Measurements from ENCODE around the gene GAS2L2. TPM values are rescaled to one million over a fixed set of nuclear protein-coding genes. Genes with fewer than 3 reads are reported as not detected.

The GAS2L2 gene
- total and polyA plus RNA-seq, 2 of the 8 experiments (the other 6 are each of a cell fraction or from before 2014, with no cell fraction given): 0.09 to 0.13 TPM

GRCh38 chr17:35763767-35764122 lies 10.7 kb upstream of the GAS2L2 start (continued):
- TF ChIP-seq, protein P1, sequence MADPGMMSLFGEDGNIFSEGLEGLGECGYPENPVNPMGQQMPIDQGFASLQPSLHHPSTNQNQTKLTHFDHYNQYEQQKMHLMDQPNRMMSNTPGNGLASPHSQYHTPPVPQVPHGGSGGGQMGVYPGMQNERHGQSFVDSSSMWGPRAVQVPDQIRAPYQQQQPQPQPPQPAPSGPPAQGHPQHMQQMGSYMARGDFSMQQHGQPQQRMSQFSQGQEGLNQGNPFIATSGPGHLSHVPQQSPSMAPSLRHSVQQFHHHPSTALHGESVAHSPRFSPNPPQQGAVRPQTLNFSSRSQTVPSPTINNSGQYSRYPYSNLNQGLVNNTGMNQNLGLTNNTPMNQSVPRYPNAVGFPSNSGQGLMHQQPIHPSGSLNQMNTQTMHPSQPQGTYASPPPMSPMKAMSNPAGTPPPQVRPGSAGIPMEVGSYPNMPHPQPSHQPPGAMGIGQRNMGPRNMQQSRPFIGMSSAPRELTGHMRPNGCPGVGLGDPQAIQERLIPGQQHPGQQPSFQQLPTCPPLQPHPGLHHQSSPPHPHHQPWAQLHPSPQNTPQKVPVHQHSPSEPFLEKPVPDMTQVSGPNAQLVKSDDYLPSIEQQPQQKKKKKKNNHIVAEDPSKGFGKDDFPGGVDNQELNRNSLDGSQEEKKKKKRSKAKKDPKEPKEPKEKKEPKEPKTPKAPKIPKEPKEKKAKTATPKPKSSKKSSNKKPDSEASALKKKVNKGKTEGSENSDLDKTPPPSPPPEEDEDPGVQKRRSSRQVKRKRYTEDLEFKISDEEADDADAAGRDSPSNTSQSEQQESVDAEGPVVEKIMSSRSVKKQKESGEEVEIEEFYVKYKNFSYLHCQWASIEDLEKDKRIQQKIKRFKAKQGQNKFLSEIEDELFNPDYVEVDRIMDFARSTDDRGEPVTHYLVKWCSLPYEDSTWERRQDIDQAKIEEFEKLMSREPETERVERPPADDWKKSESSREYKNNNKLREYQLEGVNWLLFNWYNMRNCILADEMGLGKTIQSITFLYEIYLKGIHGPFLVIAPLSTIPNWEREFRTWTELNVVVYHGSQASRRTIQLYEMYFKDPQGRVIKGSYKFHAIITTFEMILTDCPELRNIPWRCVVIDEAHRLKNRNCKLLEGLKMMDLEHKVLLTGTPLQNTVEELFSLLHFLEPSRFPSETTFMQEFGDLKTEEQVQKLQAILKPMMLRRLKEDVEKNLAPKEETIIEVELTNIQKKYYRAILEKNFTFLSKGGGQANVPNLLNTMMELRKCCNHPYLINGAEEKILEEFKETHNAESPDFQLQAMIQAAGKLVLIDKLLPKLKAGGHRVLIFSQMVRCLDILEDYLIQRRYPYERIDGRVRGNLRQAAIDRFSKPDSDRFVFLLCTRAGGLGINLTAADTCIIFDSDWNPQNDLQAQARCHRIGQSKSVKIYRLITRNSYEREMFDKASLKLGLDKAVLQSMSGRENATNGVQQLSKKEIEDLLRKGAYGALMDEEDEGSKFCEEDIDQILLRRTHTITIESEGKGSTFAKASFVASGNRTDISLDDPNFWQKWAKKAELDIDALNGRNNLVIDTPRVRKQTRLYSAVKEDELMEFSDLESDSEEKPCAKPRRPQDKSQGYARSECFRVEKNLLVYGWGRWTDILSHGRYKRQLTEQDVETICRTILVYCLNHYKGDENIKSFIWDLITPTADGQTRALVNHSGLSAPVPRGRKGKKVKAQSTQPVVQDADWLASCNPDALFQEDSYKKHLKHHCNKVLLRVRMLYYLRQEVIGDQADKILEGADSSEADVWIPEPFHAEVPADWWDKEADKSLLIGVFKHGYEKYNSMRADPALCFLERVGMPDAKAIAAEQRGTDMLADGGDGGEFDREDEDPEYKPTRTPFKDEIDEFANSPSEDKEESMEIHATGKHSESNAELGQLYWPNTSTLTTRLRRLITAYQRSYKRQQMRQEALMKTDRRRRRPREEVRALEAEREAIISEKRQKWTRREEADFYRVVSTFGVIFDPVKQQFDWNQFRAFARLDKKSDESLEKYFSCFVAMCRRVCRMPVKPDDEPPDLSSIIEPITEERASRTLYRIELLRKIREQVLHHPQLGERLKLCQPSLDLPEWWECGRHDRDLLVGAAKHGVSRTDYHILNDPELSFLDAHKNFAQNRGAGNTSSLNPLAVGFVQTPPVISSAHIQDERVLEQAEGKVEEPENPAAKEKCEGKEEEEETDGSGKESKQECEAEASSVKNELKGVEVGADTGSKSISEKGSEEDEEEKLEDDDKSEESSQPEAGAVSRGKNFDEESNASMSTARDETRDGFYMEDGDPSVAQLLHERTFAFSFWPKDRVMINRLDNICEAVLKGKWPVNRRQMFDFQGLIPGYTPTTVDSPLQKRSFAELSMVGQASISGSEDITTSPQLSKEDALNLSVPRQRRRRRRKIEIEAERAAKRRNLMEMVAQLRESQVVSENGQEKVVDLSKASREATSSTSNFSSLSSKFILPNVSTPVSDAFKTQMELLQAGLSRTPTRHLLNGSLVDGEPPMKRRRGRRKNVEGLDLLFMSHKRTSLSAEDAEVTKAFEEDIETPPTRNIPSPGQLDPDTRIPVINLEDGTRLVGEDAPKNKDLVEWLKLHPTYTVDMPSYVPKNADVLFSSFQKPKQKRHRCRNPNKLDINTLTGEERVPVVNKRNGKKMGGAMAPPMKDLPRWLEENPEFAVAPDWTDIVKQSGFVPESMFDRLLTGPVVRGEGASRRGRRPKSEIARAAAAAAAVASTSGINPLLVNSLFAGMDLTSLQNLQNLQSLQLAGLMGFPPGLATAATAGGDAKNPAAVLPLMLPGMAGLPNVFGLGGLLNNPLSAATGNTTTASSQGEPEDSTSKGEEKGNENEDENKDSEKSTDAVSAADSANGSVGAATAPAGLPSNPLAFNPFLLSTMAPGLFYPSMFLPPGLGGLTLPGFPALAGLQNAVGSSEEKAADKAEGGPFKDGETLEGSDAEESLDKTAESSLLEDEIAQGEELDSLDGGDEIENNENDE (IDR thresholded peaks at IDR 0.05; ENCODE audit: insufficient replicate concordance, low read length): no peak
- TF ChIP-seq SIRT6 (IDR thresholded peaks at IDR 0.05; ENCODE audit: low read length) (no peak), RNF2 (IDR thresholded peaks at IDR 0.05; ENCODE audit: borderline replicate concordance, low read depth, low read length, missing control alignments, poor library complexity, severe bottlenecking) (no peak), RFX5 (IDR thresholded peaks at IDR 0.05; ENCODE audit: borderline replicate concordance, low read depth, low read length) (no peak), TAF1 (IDR thresholded peaks at IDR 0.05; ENCODE audit: low read depth, low read length) (no peak), ASH2L (IDR thresholded peaks at IDR 0.05; ENCODE audit: low read length) (no peak)
- TF ChIP-seq, protein P2, sequence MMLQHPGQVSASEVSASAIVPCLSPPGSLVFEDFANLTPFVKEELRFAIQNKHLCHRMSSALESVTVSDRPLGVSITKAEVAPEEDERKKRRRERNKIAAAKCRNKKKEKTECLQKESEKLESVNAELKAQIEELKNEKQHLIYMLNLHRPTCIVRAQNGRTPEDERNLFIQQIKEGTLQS (IDR thresholded peaks at IDR 0.05; ENCODE audit: insufficient read depth, low read depth, low read length): no peak
